Measurements from ENCODE around the gene PDX1.

- TF ChIP-seq EP300 (IDR thresholded peaks at IDR 0.05; ENCODE audit: low read depth): no peak
- no peak for TF ChIP-seq POLR2A (IDR thresholded peaks at IDR 0.05)
- no peak for TF ChIP-seq CTCF (IDR thresholded peaks at IDR 0.05)
- TF ChIP-seq POLR2AphosphoS5 (IDR thresholded peaks at IDR 0.05): no peak
Observed at GRCh38 chr13:27928353-27928804, 8.6 kb downstream of the PDX1 start.
